ENCODE results near the gene SARS2. TPM values are rescaled to one million over a fixed set of nuclear protein-coding genes. Genes with fewer than 3 reads are reported as not detected.

The SARS2 gene
- total and polyA plus RNA-seq, 9 donors = 5.0 to 20.6 (median 18.0) TPM

- H3K9me3 ChIP-seq = no peaks in the 10 kb centered on the region
- H3K4me1 ChIP-seq (ENCODE audit: insufficient read depth) = peaks cover 11% of the 10 kb centered on the region
- WGBS, 3 donors = 4 to 8% (median 8%) methylated on average over 27 to 34 of the region's 34 CpGs
- H3K36me3 ChIP-seq = no peaks in the 10 kb centered on the region
- H3K4me3 ChIP-seq = peak overlapping the region; percentile 37
- no peak for TF ChIP-seq CTCF (IDR thresholded peaks at IDR 0.05)
- TF ChIP-seq POLR2A (IDR thresholded peaks at IDR 0.05) = no peak
- TF ChIP-seq EP300 (IDR thresholded peaks at IDR 0.05) = no peak
- no peaks in the 10 kb centered on the region for H3K27me3 ChIP-seq
- intact Hi-C loops (cut with DNase I) = no loop called here
- H3K27ac ChIP-seq = peak overlapping the region in 1 of 2 donors; percentile 5
- DNase-seq = no peak
These were observed 61.3 kb downstream of the SARS2 start for GRCh38 chr19:38869160-38869835.

GRCh38 chr19:38868551-38868950 lies 62.0 kb downstream of the SARS2 start:
- Histone ChIP-seq H3K4me1 (ENCODE audit: insufficient read depth) (peaks cover 11% of the 10 kb centered on the region), H3K27ac (no peak overlapping the region), H3K9me3 (no peaks in the 10 kb centered on the region), H3K27me3 (no peaks in the 10 kb centered on the region), H3K36me3 (no peaks in the 10 kb centered on the region), H3K4me3 (no peak overlapping the region)
- TF ChIP-seq POLR2A (IDR thresholded peaks at IDR 0.05) (no peak), EP300 (IDR thresholded peaks at IDR 0.05) (no peak), CTCF (IDR thresholded peaks at IDR 0.05) (no peak)
- intact Hi-C loops (cut with DNase I) = no loop called here
- DNase-seq = no peak
- WGBS, 3 donors = 86 to 91% (median 86%) methylated on average over 6 of the region's 6 CpGs

- intact Hi-C loops (cut with DNase I) = no loop called here
- Histone ChIP-seq H3K36me3 (no peaks in the 10 kb centered on the region), H3K27ac (no peak overlapping the region), H3K9me3 (no peaks in the 10 kb centered on the region), H3K4me3 (no peak overlapping the region), H3K27me3 (no peaks in the 10 kb centered on the region), H3K4me1 (ENCODE audit: insufficient read depth) (peaks cover 12% of the 10 kb centered on the region)
- 79 to 86% (median 80%) methylated on average over 10 of the region's 10 CpGs for WGBS, 3 donors
- DNase-seq = no peak
- TF ChIP-seq EP300 (IDR thresholded peaks at IDR 0.05) = no peak
- TF ChIP-seq POLR2A (IDR thresholded peaks at IDR 0.05) = no peak
- no peak for TF ChIP-seq CTCF (IDR thresholded peaks at IDR 0.05)
These were observed 63.3 kb downstream of the SARS2 start for GRCh38 chr19:38867171-38867780.

Other genes starting within 250 kb of the SARS2 start
- 1 to 10 TPM in 5 of 7 donors, under 1 TPM in 2; 0.81 to 8.0 (median 3.1) TPM for gene CAPN12, start 186.3 kb downstream of the SARS2 start, total RNA-seq
- gene CAPN12, start 186.3 kb downstream of the SARS2 start, polyA plus RNA-seq = 1 to 10 TPM in 1 of 2 donors, under 1 TPM in 1; 0.22 to 3.6 TPM
- under 1 TPM in 2 of 7 donors, not detected in 5; 0.69 to 0.79 TPM for gene LGALS7, start 157.2 kb downstream of the SARS2 start, total RNA-seq
- gene LGALS7, start 157.2 kb downstream of the SARS2 start, polyA plus RNA-seq = under 1 TPM in 1 of 2 donors, not detected in 1; 0.84 TPM
- gene LGALS7B, start 141.6 kb downstream of the SARS2 start, total RNA-seq = not detected
- gene LGALS7B, start 141.6 kb downstream of the SARS2 start, polyA plus RNA-seq = not detected
- 1 to 10 TPM in 4 of 7 donors, under 1 TPM in 3; 0.57 to 7.4 (median 2.2) TPM for gene LGALS4, start 117.8 kb downstream of the SARS2 start, total RNA-seq
- gene LGALS4, start 117.8 kb downstream of the SARS2 start, polyA plus RNA-seq = 1 to 10 TPM in 1 of 2 donors, under 1 TPM in 1; 0.80 to 1.4 TPM
- gene ECH1, start 99.0 kb downstream of the SARS2 start, total RNA-seq = 100 to 1,000 TPM in 5 of 7 donors, 10 to 100 TPM in 2; 67.6 to 146 (median 113) TPM
- gene ECH1, start 99.0 kb downstream of the SARS2 start, polyA plus RNA-seq = 100 to 1,000 TPM; 202 to 243 TPM
- gene HNRNPL, start 80.8 kb downstream of the SARS2 start, total RNA-seq = 100 to 1,000 TPM; 110 to 282 (median 230) TPM
- gene HNRNPL, start 80.8 kb downstream of the SARS2 start, polyA plus RNA-seq = 100 to 1,000 TPM; 152 to 284 TPM
- 1 to 10 TPM; 1.1 to 4.7 (median 2.6) TPM for gene RINL, start 52.5 kb downstream of the SARS2 start, total RNA-seq
- 1 to 10 TPM; 2.3 to 3.4 TPM for gene RINL, start 52.5 kb downstream of the SARS2 start, polyA plus RNA-seq
- 10 to 100 TPM; 51.7 to 64.9 (median 55.7) TPM for gene SIRT2, start 31.1 kb downstream of the SARS2 start, total RNA-seq
- 10 to 100 TPM; 46.1 to 60.0 TPM for gene SIRT2, start 31.1 kb downstream of the SARS2 start, polyA plus RNA-seq
- gene NFKBIB, start 30.8 kb downstream of the SARS2 start, total RNA-seq = 10 to 100 TPM in 6 of 7 donors, 1 to 10 TPM in 1; 8.5 to 19.3 (median 13.2) TPM
- 10 to 100 TPM in 1 of 2 donors, 1 to 10 TPM in 1; 3.2 to 21.6 TPM for gene NFKBIB, start 30.8 kb downstream of the SARS2 start, polyA plus RNA-seq
- 1 to 10 TPM in 1 of 7 donors, under 1 TPM in 4, not detected in 2; 0.50 to 1.1 (median 0.51) TPM for gene CCER2, start 18.6 kb downstream of the SARS2 start, total RNA-seq
- under 1 TPM in 1 of 2 donors, not detected in 1; 0.48 TPM for gene CCER2, start 18.6 kb downstream of the SARS2 start, polyA plus RNA-seq
- 10 to 100 TPM; 15.5 to 24.1 (median 19.7) TPM for gene MRPS12, start 181 bp upstream of the SARS2 start, total RNA-seq
- gene MRPS12, start 181 bp upstream of the SARS2 start, polyA plus RNA-seq = 10 to 100 TPM in 1 of 2 donors, 1 to 10 TPM in 1; 5.5 to 24.0 TPM
- 10 to 100 TPM; 32.7 to 52.2 (median 41.9) TPM for gene FBXO17, start 45.0 kb upstream of the SARS2 start, total RNA-seq
- 10 to 100 TPM; 26.7 to 35.5 TPM for gene FBXO17, start 45.0 kb upstream of the SARS2 start, polyA plus RNA-seq
- 10 to 100 TPM in 5 of 7 donors, 1 to 10 TPM in 2; 5.7 to 21.4 (median 19.1) TPM for gene FBXO27, start 101.8 kb upstream of the SARS2 start, total RNA-seq
- gene FBXO27, start 101.8 kb upstream of the SARS2 start, polyA plus RNA-seq = 10 to 100 TPM in 1 of 2 donors, 1 to 10 TPM in 1; 6.4 to 14.7 TPM
- gene ACP7, start 153.6 kb upstream of the SARS2 start, total RNA-seq = not detected
- gene ACP7, start 153.6 kb upstream of the SARS2 start, polyA plus RNA-seq = not detected
- 10 to 100 TPM; 10.4 to 62.2 (median 35.4) TPM for gene PAK4, start 195.0 kb upstream of the SARS2 start, total RNA-seq
- gene PAK4, start 195.0 kb upstream of the SARS2 start, polyA plus RNA-seq = 10 to 100 TPM; 11.6 to 35.7 TPM

All from ovary (tissue), 9 donors.